HepG2 (cell line): ENCODE measurements around the gene ISCA1. TPM values are rescaled to one million over a fixed set of nuclear protein-coding genes. Genes with fewer than 3 reads are reported as not detected.

Experiments
- SRSF9 ChIP-seq: fragments of 200-400 bp; formaldehyde crosslinking; IDR thresholded peaks from 2 replicates; pipeline ENCODE4 v1.6.1; 2018; ENCODE audit warnings: borderline replicate concordance, mild to moderate bottlenecking, low read depth, low read length; ENCODE audit not compliant: insufficient read depth, poor library complexity, severe bottlenecking
- ZFP62 ChIP-seq: sonication (generic); formaldehyde crosslinking; IDR thresholded peaks from 2 replicates; pipeline ENCODE4 v1.4.0; 2020; ENCODE audit warnings: missing genetic modification reagents
- ZKSCAN1 ChIP-seq: fragments of 150-350 bp; IDR thresholded peaks from 2 replicates; pipeline ENCODE4 v1.6.1; 2014; ENCODE audit warnings: low read length
- ZNF253 ChIP-seq: sonication (generic); formaldehyde crosslinking; IDR thresholded peaks from 2 replicates; pipeline ENCODE4 v1.8.0; 2022; ENCODE audit warnings: mild to moderate bottlenecking, missing genetic modification reagents, borderline replicate concordance
- polyA plus RNA-seq, 8 experiments: library from polyadenylated mRNA; depleted of rRNA in 3 of 8; stranded (reverse) in 7 of 8; unstranded in 1 of 8; fragments of >200 nt; fragmentation: Illumina TruSeq in 4 of 8; extraction: Trizol in 4 of 8; gene quantifications; 2 replicates each; pipeline versions ENCODE4 v1.2.1 to v1.2.3, GENCODE V29; 2011 to 2016; ENCODE audit warnings: low read depth in 4 of 8, missing spikeins in 1 of 8, mixed read lengths in 1 of 8; ENCODE audit not compliant: insufficient read depth in 1 of 8
- total RNA-seq, 5 experiments: library from RNA; depleted of rRNA; stranded (reverse); fragments of >200 nt; fragmentation: Illumina TruSeq; extraction: Trizol; gene quantifications; 2 replicates each; pipeline ENCODE4 v1.2.3, GENCODE V29; 2016; ENCODE audit warnings: low read depth in 1 of 5
- TF ChIP-seq, protein P1 (sequence below): sonication (generic); formaldehyde crosslinking; IDR thresholded peaks from one replicate; pipeline ENCODE4 v1.5.1; 2020; ENCODE audit warnings: mild to moderate bottlenecking, missing genetic modification reagents; ENCODE audit errors: not compliant biosample characterization
- TF ChIP-seq, protein P2 (sequence below): sonication (generic); formaldehyde crosslinking; IDR thresholded peaks from 2 replicates; pipeline ENCODE4 v1.4.0; 2020; ENCODE audit warnings: missing genetic modification reagents
- TF ChIP-seq, protein P3 (sequence below), 2 experiments: sonication (generic) in 1 of 2; formaldehyde crosslinking in 1 of 2; IDR thresholded peaks; 2 replicates each; pipeline versions ENCODE4 v1.4.0 to v1.6.1; 2018 to 2020; ENCODE audit warnings: missing genetic modification reagents in 2 of 2, borderline replicate concordance in 1 of 2, low read depth in 1 of 2, mild to moderate bottlenecking in 1 of 2, missing biosample characterization in 1 of 2
- TF ChIP-seq, protein P4 (sequence below): sonication (generic); formaldehyde crosslinking; IDR thresholded peaks from 2 replicates; pipeline ENCODE4 v1.5.0; 2020; ENCODE audit warnings: mild to moderate bottlenecking, missing genetic modification reagents

ISCA1 gene
- total and polyA plus RNA-seq, 2 of the 13 experiments (the other 11 are each of a cell fraction or from before 2014, with no cell fraction given) = 29.2 to 40.9 TPM

DNA sequence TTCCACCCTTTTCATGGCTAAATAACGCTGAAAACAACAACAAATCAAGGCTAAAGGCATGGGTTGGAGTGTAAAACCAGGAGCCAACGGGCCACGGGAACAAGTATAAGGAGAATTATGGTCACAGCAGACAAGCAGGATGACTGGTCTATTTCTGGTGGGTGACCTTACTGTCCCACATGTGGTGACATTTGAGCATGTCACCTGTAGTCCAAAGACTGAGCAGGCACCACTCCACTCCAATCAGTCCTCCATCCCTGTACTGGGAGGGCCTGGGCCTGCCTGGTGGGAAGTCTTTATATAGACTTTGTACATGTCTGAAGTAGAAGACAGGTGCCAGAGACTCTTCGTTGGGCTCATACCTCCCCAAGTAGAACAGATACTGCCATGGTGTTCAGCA lies 59.7 kb downstream of the ISCA1 start (continued):
- TF ChIP-seq, protein P1, sequence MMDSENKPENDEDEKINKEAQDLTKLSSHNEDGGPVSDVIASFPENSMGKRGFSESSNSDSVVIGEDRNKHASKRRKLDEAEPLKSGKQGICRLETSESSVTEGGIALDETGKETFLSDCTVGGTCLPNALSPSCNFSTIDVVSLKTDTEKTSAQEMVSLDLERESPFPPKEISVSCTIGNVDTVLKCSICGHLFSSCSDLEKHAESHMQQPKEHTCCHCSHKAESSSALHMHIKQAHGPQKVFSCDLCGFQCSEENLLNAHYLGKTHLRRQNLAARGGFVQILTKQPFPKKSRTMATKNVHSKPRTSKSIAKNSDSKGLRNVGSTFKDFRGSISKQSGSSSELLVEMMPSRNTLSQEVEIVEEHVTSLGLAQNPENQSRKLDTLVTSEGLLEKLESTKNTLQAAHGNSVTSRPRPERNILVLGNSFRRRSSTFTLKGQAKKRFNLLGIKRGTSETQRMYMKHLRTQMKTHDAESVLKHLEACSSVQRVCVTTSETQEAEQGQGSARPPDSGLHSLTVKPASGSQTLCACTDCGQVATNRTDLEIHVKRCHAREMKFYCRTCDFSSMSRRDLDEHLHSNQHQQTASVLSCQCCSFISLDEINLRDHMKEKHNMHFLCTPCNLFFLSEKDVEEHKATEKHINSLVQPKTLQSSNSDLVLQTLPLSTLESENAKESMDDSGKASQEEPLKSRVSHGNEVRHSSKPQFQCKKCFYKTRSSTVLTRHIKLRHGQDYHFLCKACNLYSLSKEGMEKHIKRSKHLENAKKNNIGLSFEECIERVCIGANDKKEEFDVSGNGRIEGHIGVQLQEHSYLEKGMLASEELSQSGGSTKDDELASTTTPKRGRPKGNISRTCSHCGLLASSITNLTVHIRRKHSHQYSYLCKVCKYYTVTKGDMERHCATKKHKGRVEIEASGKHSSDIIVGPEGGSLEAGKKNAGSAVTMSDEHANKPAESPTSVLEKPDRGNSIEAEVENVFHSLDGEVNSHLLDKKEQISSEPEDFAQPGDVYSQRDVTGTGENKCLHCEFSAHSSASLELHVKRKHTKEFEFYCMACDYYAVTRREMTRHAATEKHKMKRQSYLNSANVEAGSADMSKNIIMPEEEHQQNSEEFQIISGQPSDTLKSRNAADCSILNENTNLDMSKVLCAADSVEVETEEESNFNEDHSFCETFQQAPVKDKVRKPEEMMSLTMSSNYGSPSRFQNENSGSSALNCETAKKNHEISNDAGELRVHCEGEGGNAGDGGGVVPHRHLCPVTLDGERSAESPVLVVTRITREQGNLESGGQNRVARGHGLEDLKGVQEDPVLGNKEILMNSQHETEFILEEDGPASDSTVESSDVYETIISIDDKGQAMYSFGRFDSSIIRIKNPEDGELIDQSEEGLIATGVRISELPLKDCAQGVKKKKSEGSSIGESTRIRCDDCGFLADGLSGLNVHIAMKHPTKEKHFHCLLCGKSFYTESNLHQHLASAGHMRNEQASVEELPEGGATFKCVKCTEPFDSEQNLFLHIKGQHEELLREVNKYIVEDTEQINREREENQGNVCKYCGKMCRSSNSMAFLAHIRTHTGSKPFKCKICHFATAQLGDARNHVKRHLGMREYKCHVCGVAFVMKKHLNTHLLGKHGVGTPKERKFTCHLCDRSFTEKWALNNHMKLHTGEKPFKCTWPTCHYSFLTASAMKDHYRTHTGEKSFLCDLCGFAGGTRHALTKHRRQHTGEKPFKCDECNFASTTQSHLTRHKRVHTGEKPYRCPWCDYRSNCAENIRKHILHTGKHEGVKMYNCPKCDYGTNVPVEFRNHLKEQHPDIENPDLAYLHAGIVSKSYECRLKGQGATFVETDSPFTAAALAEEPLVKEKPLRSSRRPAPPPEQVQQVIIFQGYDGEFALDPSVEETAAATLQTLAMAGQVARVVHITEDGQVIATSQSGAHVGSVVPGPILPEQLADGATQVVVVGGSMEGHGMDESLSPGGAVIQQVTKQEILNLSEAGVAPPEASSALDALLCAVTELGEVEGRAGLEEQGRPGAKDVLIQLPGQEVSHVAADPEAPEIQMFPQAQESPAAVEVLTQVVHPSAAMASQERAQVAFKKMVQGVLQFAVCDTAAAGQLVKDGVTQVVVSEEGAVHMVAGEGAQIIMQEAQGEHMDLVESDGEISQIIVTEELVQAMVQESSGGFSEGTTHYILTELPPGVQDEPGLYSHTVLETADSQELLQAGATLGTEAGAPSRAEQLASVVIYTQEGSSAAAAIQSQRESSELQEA = no peak
- TF ChIP-seq ZKSCAN1 (no peak), SRSF9 (no peak), ZNF253 (no peak), ZFP62 (CRISPR knock-in tag) (no peak)
- TF ChIP-seq, protein P2, sequence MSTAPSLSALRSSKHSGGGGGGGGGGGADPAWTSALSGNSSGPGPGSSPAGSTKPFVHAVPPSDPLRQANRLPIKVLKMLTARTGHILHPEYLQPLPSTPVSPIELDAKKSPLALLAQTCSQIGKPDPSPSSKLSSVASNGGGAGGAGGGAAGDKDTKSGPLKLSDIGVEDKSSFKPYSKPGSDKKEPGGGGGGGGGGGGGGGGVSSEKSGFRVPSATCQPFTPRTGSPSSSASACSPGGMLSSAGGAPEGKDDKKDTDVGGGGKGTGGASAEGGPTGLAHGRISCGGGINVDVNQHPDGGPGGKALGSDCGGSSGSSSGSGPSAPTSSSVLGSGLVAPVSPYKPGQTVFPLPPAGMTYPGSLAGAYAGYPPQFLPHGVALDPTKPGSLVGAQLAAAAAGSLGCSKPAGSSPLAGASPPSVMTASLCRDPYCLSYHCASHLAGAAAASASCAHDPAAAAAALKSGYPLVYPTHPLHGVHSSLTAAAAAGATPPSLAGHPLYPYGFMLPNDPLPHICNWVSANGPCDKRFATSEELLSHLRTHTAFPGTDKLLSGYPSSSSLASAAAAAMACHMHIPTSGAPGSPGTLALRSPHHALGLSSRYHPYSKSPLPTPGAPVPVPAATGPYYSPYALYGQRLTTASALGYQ = no peak
- TF ChIP-seq, protein P3, sequence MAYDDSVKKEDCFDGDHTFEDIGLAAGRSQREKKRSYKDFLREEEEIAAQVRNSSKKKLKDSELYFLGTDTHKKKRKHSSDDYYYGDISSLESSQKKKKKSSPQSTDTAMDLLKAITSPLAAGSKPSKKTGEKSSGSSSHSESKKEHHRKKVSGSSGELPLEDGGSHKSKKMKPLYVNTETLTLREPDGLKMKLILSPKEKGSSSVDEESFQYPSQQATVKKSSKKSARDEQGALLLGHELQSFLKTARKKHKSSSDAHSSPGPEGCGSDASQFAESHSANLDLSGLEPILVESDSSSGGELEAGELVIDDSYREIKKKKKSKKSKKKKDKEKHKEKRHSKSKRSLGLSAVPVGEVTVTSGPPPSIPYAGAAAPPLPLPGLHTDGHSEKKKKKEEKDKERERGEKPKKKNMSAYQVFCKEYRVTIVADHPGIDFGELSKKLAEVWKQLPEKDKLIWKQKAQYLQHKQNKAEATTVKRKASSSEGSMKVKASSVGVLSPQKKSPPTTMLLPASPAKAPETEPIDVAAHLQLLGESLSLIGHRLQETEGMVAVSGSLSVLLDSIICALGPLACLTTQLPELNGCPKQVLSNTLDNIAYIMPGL (CRISPR knock-in tag; IDR thresholded peaks at IDR 0.05; ENCODE audit: borderline replicate concordance in 1 of 2, low read depth in 1 of 2) = no peak
- TF ChIP-seq, protein P4, sequence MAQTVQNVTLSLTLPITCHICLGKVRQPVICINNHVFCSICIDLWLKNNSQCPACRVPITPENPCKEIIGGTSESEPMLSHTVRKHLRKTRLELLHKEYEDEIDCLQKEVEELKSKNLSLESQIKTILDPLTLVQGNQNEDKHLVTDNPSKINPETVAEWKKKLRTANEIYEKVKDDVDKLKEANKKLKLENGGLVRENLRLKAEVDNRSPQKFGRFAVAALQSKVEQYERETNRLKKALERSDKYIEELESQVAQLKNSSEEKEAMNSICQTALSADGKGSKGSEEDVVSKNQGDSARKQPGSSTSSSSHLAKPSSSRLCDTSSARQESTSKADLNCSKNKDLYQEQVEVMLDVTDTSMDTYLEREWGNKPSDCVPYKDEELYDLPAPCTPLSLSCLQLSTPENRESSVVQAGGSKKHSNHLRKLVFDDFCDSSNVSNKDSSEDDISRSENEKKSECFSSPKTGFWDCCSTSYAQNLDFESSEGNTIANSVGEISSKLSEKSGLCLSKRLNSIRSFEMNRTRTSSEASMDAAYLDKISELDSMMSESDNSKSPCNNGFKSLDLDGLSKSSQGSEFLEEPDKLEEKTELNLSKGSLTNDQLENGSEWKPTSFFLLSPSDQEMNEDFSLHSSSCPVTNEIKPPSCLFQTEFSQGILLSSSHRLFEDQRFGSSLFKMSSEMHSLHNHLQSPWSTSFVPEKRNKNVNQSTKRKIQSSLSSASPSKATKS (CRISPR knock-in tag) = no peak
